Panc1 (cell line): ENCODE measurements around the gene KRTAP10-7. TPM values are rescaled to one million over a fixed set of nuclear protein-coding genes. Genes with fewer than 3 reads are reported as not detected.
"Not testable (repeated sequence)": the region's sequence is repeated elsewhere in the genome, so short reads cannot be mapped to it uniquely, and the experiment has no call there.

Experiments used
- ATAC-seq: fragments of 200-7000 bp; cut with Tn5 transposase; 2 replicates; pipeline ENCODE4 v1.9.1; 2020; ENCODE audit warnings: mild to moderate bottlenecking, moderate library complexity
- BruUV-seq: library from RNA; stranded (reverse); fragments of 400-500 nt; replicated peaks from 2 replicates; lab custom pipeline; 2021; lab: Mats Ljungman, UMichigan
- CTCF ChIA-PET: fragments of 300-600 bp; sonication (Branson Sonifier 250); formaldehyde crosslinking; loops from one replicate; lab custom pipeline; 2022; ENCODE audit warnings: antibody characterized with exemption; lab: Charles Lee
- POLR2A ChIA-PET: fragments of 300-600 bp; sonication (Branson Sonifier 250); formaldehyde crosslinking; loops from one replicate; lab custom pipeline; 2022; ENCODE audit warnings: antibody characterized with exemption; lab: Charles Lee
- DNase-seq: peaks from one replicate; pipeline ENCODE4 v3.0.0-alpha.2; 2010; ENCODE audit warnings: low read depth, low spot score
- H3K27ac ChIP-seq: 2 replicates; pipeline ENCODE4 v1.5.1; 2011; ENCODE audit warnings: mild to moderate bottlenecking, low read length, inconsistent platforms
- H3K27me3 ChIP-seq: fragments of 200-500 bp; sonication (Bioruptor generic); 2 replicates; pipeline ENCODE4 v1.6.0; 2014; ENCODE audit warnings: low read length, inconsistent platforms; ENCODE audit not compliant: control insufficient read depth, insufficient read depth
- H3K36me3 ChIP-seq: fragments of 200-500 bp; sonication (Bioruptor generic); 2 replicates; pipeline ENCODE4 v1.5.1; 2014; ENCODE audit warnings: inconsistent platforms, mild to moderate bottlenecking, low read length, moderate library complexity; ENCODE audit not compliant: control insufficient read depth, insufficient read depth
- H3K4me1 ChIP-seq: 2 replicates; pipeline ENCODE4 v1.5.1; 2011; ENCODE audit warnings: inconsistent platforms, mild to moderate bottlenecking, low read length, moderate library complexity; ENCODE audit not compliant: control insufficient read depth, insufficient read depth
- H3K4me3 ChIP-seq, 2 experiments: 2 replicates each; pipeline ENCODE4 v1.5.1; 2011 to 2012; ENCODE audit warnings: low read depth in 2 of 2, low read length in 2 of 2, mild to moderate bottlenecking in 2 of 2, inconsistent platforms in 1 of 2, moderate library complexity in 1 of 2
- H3K9me3 ChIP-seq: fragments of 200-500 bp; sonication (Bioruptor generic); 2 replicates; pipeline ENCODE4 v1.5.1; 2014; ENCODE audit warnings: low read depth, mild to moderate bottlenecking, inconsistent platforms, low read length, moderate library complexity; ENCODE audit not compliant: control insufficient read depth, insufficient read depth
- POLR2AphosphoS5 ChIP-seq: IDR thresholded peaks from 2 replicates; pipeline ENCODE4 v1.6.1; 2012; ENCODE audit warnings: mild to moderate bottlenecking, low read depth, low read length, moderate library complexity
- SIN3A ChIP-seq: IDR thresholded peaks from 2 replicates; pipeline ENCODE4 v1.6.1; 2012; ENCODE audit warnings: low read depth, mild to moderate bottlenecking, low read length, moderate library complexity, borderline replicate concordance; ENCODE audit not compliant: insufficient read depth
- TCF7L2 ChIP-seq: IDR thresholded peaks from 2 replicates; pipeline ENCODE4 v1.6.1; 2011; ENCODE audit warnings: mild to moderate bottlenecking, low read depth, low read length, inconsistent platforms
- in situ Hi-C: cut with HindIII; loops from 2 replicates; pipeline ENCODE4 v1.10.0; 2016; ENCODE audit warnings: low sequenced_read_pairs, low pct_unique_long_range_greater_than_20kb
- intact Hi-C: fragments of 100-400 bp; cut with micrococcal nuclease; formaldehyde crosslinking; loops from one replicate; pipeline ENCODE4 v1.10.0; 2022; ENCODE audit not compliant: unreplicated experiment
- total RNA-seq: library from RNA; stranded (reverse); gene quantifications from one replicate; pipeline ENCODE4 v1.2.1, GENCODE V29; 2021; ENCODE audit not compliant: unreplicated experiment
- TF ChIP-seq, protein P1 (sequence below): fragments of 450-650 bp; IDR thresholded peaks from 2 replicates; pipeline ENCODE4 v1.5.1; 2017; ENCODE audit warnings: mild to moderate bottlenecking
- TF ChIP-seq, protein P2 (sequence below), 2 experiments: IDR thresholded peaks; 2 replicates each; pipeline ENCODE4 v1.6.1; 2011 to 2012; ENCODE audit warnings: low read depth in 2 of 2, control low read depth in 1 of 2, low read length in 1 of 2, mild to moderate bottlenecking in 1 of 2, moderate library complexity in 1 of 2; ENCODE audit not compliant: insufficient read depth in 1 of 2

KRTAP10-7 gene
- total RNA-seq, 1 experiment from 2014 or later: not detected

DNA sequence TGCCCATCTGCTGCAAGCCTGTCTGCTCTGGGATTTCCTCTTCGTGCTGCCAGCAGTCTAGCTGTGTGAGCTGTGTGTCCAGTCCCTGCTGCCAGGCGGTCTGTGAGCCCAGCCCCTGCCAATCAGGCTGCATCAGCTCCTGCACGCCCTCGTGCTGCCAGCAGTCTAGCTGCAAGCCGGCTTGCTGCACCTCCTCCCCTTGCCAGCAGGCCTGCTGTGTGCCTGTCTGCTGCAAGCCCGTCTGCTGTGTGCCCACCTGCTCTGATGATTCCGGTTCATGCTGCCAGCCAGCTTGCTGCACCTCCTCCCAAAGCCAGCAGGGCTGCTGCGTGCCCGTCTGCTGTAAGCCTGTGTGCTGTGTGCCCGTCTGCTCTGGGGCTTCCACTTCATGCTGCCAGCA lies 694 bp downstream of the KRTAP10-7 start:
- ATAC-seq: peak; percentile 52
- H3K27me3 ChIP-seq: not testable (repeated sequence)

DNA sequence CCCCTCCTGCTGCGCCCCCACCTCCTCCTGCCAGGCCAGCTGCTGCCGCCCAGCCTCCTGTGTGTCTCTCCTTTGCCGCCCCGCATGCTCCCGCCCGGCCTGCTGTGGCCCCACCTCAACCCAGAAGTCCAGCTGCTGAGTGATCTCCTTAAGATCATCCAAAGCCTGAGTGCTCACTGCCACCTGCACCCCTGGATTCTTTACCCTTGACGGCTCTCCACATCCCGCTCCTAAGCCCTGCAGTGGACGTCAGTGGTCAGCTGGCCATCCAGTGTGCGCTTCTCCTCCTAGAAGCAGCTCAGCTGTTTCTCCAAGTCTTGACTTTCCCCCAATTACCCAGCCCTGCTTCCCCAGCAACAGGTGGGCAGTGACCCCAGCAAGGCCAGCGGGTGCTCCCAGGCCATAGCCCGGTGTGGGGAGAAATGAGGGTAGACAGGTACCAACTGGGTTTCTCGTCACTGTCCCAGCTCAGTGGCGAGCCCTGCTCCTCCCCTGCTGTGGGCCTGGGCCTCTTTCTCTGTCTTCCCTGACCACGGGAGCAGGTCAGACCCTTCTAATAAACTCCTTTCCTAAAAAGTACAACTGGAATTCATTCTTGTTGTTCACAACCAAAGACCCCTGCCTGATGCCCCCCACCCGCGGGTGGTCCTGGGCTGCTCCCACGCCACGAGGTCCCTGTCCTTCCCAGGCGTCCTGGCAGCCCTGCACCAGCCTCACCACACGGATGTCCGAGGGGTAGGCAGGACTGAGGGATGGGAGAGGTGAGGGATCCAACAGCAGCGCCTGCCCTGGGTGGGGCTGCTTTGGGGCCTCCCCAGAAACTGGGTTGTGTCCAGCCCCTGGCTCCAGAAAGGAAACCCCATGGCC lies 1.4 kb downstream of the KRTAP10-7 start:
- CTCF ChIA-PET: interaction anchor here (0.6 kb wide), 1 partner anchor 117 kb away, joined by 4 read pairs; no protein-coding TSS in a partner anchor
- ATAC-seq: no peak; the same call in 1 of the 2 replicates

More for the DNA sequence above, 694 bp downstream of the KRTAP10-7 start:
- CTCF ChIA-PET: interaction anchor here (0.6 kb wide), 2 partner anchors 90 to 117 kb away, joined by 3 to 4 read pairs; no protein-coding TSS in a partner anchor
- H3K36me3 ChIP-seq, BruUV-seq, H3K9me3 ChIP-seq, H3K4me1 ChIP-seq, DNase-seq, intact Hi-C loops, H3K27ac ChIP-seq, POLR2A ChIA-PET, in situ Hi-C loops, H3K4me3 ChIP-seq: not testable (repeated sequence)
- TF ChIP-seq, protein P1, sequence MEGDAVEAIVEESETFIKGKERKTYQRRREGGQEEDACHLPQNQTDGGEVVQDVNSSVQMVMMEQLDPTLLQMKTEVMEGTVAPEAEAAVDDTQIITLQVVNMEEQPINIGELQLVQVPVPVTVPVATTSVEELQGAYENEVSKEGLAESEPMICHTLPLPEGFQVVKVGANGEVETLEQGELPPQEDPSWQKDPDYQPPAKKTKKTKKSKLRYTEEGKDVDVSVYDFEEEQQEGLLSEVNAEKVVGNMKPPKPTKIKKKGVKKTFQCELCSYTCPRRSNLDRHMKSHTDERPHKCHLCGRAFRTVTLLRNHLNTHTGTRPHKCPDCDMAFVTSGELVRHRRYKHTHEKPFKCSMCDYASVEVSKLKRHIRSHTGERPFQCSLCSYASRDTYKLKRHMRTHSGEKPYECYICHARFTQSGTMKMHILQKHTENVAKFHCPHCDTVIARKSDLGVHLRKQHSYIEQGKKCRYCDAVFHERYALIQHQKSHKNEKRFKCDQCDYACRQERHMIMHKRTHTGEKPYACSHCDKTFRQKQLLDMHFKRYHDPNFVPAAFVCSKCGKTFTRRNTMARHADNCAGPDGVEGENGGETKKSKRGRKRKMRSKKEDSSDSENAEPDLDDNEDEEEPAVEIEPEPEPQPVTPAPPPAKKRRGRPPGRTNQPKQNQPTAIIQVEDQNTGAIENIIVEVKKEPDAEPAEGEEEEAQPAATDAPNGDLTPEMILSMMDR: 0 out of 2 replicates have a peak, but pooled peaks have one; percentile 21

More for the DNA sequence above, 1.4 kb downstream of the KRTAP10-7 start:
- H3K36me3 ChIP-seq: no peaks in the 10 kb centered on the region
- BruUV-seq: no TSS peak
- H3K9me3 ChIP-seq: no peaks in the 10 kb centered on the region
- no peaks in the 10 kb centered on the region; the same call in none of the 2 replicates for H3K4me1 ChIP-seq
- no peak overlapping the region for H3K27ac ChIP-seq
- DNase-seq: no peak
- POLR2A ChIA-PET: no interaction called here
- TF ChIP-seq, protein P2, sequence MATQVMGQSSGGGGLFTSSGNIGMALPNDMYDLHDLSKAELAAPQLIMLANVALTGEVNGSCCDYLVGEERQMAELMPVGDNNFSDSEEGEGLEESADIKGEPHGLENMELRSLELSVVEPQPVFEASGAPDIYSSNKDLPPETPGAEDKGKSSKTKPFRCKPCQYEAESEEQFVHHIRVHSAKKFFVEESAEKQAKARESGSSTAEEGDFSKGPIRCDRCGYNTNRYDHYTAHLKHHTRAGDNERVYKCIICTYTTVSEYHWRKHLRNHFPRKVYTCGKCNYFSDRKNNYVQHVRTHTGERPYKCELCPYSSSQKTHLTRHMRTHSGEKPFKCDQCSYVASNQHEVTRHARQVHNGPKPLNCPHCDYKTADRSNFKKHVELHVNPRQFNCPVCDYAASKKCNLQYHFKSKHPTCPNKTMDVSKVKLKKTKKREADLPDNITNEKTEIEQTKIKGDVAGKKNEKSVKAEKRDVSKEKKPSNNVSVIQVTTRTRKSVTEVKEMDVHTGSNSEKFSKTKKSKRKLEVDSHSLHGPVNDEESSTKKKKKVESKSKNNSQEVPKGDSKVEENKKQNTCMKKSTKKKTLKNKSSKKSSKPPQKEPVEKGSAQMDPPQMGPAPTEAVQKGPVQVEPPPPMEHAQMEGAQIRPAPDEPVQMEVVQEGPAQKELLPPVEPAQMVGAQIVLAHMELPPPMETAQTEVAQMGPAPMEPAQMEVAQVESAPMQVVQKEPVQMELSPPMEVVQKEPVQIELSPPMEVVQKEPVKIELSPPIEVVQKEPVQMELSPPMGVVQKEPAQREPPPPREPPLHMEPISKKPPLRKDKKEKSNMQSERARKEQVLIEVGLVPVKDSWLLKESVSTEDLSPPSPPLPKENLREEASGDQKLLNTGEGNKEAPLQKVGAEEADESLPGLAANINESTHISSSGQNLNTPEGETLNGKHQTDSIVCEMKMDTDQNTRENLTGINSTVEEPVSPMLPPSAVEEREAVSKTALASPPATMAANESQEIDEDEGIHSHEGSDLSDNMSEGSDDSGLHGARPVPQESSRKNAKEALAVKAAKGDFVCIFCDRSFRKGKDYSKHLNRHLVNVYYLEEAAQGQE (IDR thresholded peaks at IDR 0.05; ENCODE audit: insufficient read depth in 1 of 2, low read depth in 2 of 2, low read length in 1 of 2): no peak
- TF ChIP-seq SIN3A: no peak
- no peak for TF ChIP-seq TCF7L2
- TF ChIP-seq POLR2AphosphoS5: no peak
- TF ChIP-seq, protein P1: no peak
- no peaks in the 10 kb centered on the region for H3K27me3 ChIP-seq
- in situ Hi-C loops: no loop called here
- intact Hi-C loops: no loop called here
- no peak overlapping the region for H3K4me3 ChIP-seq
